ENCODE data around the gene RHCG.
A peak's percentile ranks its signal among the peaks of the same experiment; 100 is the strongest.

Gene RHCG

GRCh38 chr15:89504166-89504565, 7.8 kb upstream of the RHCG start:
- no peak for DNase-seq (ENCODE audit: low read depth in 1 of 2, low spot score in 1 of 2)

- no peak for DNase-seq (ENCODE audit: low read depth in 1 of 2, low spot score in 1 of 2)
These were observed 6.6 kb upstream of the RHCG start for GRCh38 chr15:89502867-89503595.

- DNase-seq (ENCODE audit: low read depth in 1 of 2, low spot score in 1 of 2): no peak
These were observed 5.3 kb upstream of the RHCG start for GRCh38 chr15:89501646-89502045.

GRCh38 chr15:89500397-89501270, 4.3 kb upstream of the RHCG start:
- no peak for DNase-seq (ENCODE audit: low read depth in 1 of 2, low spot score in 1 of 2)

GRCh38 chr15:89499156-89499555, 2.8 kb upstream of the RHCG start:
- DNase-seq (ENCODE audit: low read depth in 1 of 2, low spot score in 1 of 2): no peak

- DNase-seq (ENCODE audit: low read depth in 1 of 2, low spot score in 1 of 2): no peak
These were observed 2.2 kb upstream of the RHCG start for GRCh38 chr15:89498574-89498906.

GRCh38 chr15:89497231-89497630, 848 bp upstream of the RHCG start:
- DNase-seq (ENCODE audit: low read depth in 1 of 2, low spot score in 1 of 2): no peak

- no peak for DNase-seq (ENCODE audit: low read depth in 1 of 2, low spot score in 1 of 2)
These were observed 691 bp downstream of the RHCG start for GRCh38 chr15:89495638-89496145.

- DNase-seq (ENCODE audit: low read depth in 1 of 2, low spot score in 1 of 2): no peak
These were observed 1.3 kb downstream of the RHCG start for GRCh38 chr15:89494941-89495637.

GRCh38 chr15:89494031-89494430, 2.4 kb downstream of the RHCG start:
- DNase-seq (ENCODE audit: low read depth in 1 of 2, low spot score in 1 of 2): no peak

- DNase-seq (ENCODE audit: low read depth in 1 of 2, low spot score in 1 of 2): no peak
These were observed 3.3 kb downstream of the RHCG start for GRCh38 chr15:89492934-89493631.

- DNase-seq (ENCODE audit: low read depth in 1 of 2, low spot score in 1 of 2): no peak
These were observed 4.2 kb downstream of the RHCG start for GRCh38 chr15:89492111-89492641.

- no peak for DNase-seq (ENCODE audit: low read depth in 1 of 2, low spot score in 1 of 2)
These were observed 5.5 kb downstream of the RHCG start for GRCh38 chr15:89490814-89491315.

GRCh38 chr15:89490081-89490813, 6.1 kb downstream of the RHCG start:
- no peak for DNase-seq (ENCODE audit: low read depth in 1 of 2, low spot score in 1 of 2)

GRCh38 chr15:89489376-89489775, 7.0 kb downstream of the RHCG start:
- DNase-seq (ENCODE audit: low read depth in 1 of 2, low spot score in 1 of 2): no peak

- no peak for DNase-seq (ENCODE audit: low read depth in 1 of 2, low spot score in 1 of 2)
These were observed 8.6 kb downstream of the RHCG start for GRCh38 chr15:89487791-89488190.

- DNase-seq (ENCODE audit: low read depth in 1 of 2, low spot score in 1 of 2): peak in 1 of 2 donors; percentile 3
These were observed 9.7 kb downstream of the RHCG start for GRCh38 chr15:89486726-89487050.

- DNase-seq (ENCODE audit: low read depth in 1 of 2, low spot score in 1 of 2): no peak
These were observed 13.3 kb downstream of the RHCG start for GRCh38 chr15:89483079-89483478.

- no peak for DNase-seq (ENCODE audit: low read depth in 1 of 2, low spot score in 1 of 2)
These were observed 14.2 kb downstream of the RHCG start for GRCh38 chr15:89482139-89482538.

- DNase-seq (ENCODE audit: low read depth in 1 of 2, low spot score in 1 of 2): no peak
These were observed 15.9 kb downstream of the RHCG start for GRCh38 chr15:89480505-89480904.

Data from activated T-helper 1 cell treated with anti-CD3 and anti-CD28 coated beads, Interleukin-2, amount 50 U/mL, for 16 hours (primary cell).